Keratinocyte (primary cell): ENCODE results near the gene GABRA4. TPM values are rescaled to one million over a fixed set of nuclear protein-coding genes. Genes with fewer than 3 reads are reported as not detected.

Experiments
- DNase-seq: peaks from one replicate; pipeline ENCODE4 v3.0.0-alpha.2; 2011; ENCODE audit warnings: low read depth, missing footprints, low spot score
- FAIRE-seq: peaks from 2 replicates; lab custom pipeline; 2011; peaks lifted over from hg19 to GRCh38; lab: Jason Lieb, UNC
- H2AFZ ChIP-seq: 2 replicates; pipeline ENCODE4 v1.6.0; 2012; ENCODE audit warnings: low read length, control low read depth, inconsistent platforms; ENCODE audit not compliant: control insufficient read depth
- H3K27ac ChIP-seq: 2 replicates; pipeline ENCODE4 v1.5.1; 2011; ENCODE audit warnings: low read length; ENCODE audit not compliant: control insufficient read depth, insufficient read depth
- H3K27me3 ChIP-seq: 3 replicates; pipeline ENCODE4 v1.6.0; 2011; ENCODE audit warnings: low read length; ENCODE audit not compliant: control insufficient read depth, insufficient read depth; ENCODE audit errors: extremely low read depth
- H3K36me3 ChIP-seq, 2 experiments: 2 replicates in 1 of 2; 3 replicates in 1 of 2; pipeline ENCODE4 v1.5.1; 2011; ENCODE audit warnings: low read length in 2 of 2, mild to moderate bottlenecking in 1 of 2; ENCODE audit not compliant: control insufficient read depth in 2 of 2, insufficient read depth in 2 of 2; ENCODE audit errors: extremely low read depth in 1 of 2
- H3K4me1 ChIP-seq: 3 replicates; pipeline ENCODE4 v1.5.1; 2011; ENCODE audit warnings: low read length; ENCODE audit not compliant: control insufficient read depth, insufficient read depth; ENCODE audit errors: extremely low read depth
- H3K4me2 ChIP-seq: 3 replicates; pipeline ENCODE4 v1.6.0; 2011; ENCODE audit warnings: low read depth, low read length; ENCODE audit not compliant: control insufficient read depth, insufficient read depth; ENCODE audit errors: extremely low read depth
- H3K4me3 ChIP-seq, 3 experiments: fragments of 200-600 bp in 1 of 3; sonication (generic) in 1 of 3; 2 replicates in 2 of 3; 3 replicates in 1 of 3; pipeline ENCODE4 v1.5.1; 2011 to 2016; ENCODE audit warnings: low read length in 3 of 3, mild to moderate bottlenecking in 3 of 3, control low read depth in 2 of 3, inconsistent platforms in 1 of 3, low read depth in 1 of 3, mixed read lengths in 1 of 3, mixed run types in 1 of 3, moderate library complexity in 1 of 3; ENCODE audit not compliant: control insufficient read depth in 2 of 3, insufficient read depth in 2 of 3; ENCODE audit errors: extremely low read depth in 1 of 3
- H3K79me2 ChIP-seq: 2 replicates; pipeline ENCODE4 v1.6.0; 2012; ENCODE audit warnings: low read length; ENCODE audit not compliant: control insufficient read depth, insufficient read depth
- H3K9ac ChIP-seq: 3 replicates; pipeline ENCODE4 v1.6.0; 2011; ENCODE audit warnings: low read length; ENCODE audit not compliant: control insufficient read depth, insufficient read depth; ENCODE audit errors: extremely low read depth
- H3K9me1 ChIP-seq: 3 replicates; pipeline ENCODE4 v1.6.0; 2011; ENCODE audit warnings: low read length; ENCODE audit not compliant: control insufficient read depth, insufficient read depth; ENCODE audit errors: extremely low read depth
- H3K9me3 ChIP-seq: 2 replicates; pipeline ENCODE4 v1.5.1; 2012; ENCODE audit warnings: low read depth, low read length; ENCODE audit not compliant: control insufficient read depth
- H4K20me1 ChIP-seq: 3 replicates; pipeline ENCODE4 v1.6.0; 2011; ENCODE audit warnings: low read length; ENCODE audit not compliant: control insufficient read depth, insufficient read depth; ENCODE audit errors: extremely low read depth
- CTCF ChIP-seq, 3 experiments: IDR thresholded peaks in 1 of 3; conservative IDR thresholded peaks in 1 of 3; optimal IDR thresholded peaks in 1 of 3; 2 replicates in 2 of 3; 3 replicates in 1 of 3; pipeline versions ENCODE3 to v1.5.1; 2011; ENCODE audit warnings: low read length in 3 of 3, mild to moderate bottlenecking in 3 of 3, moderate library complexity in 2 of 3, control low read depth in 1 of 3, inconsistent platforms in 1 of 3; ENCODE audit not compliant: insufficient read depth in 2 of 3; ENCODE audit errors: extremely low read depth in 1 of 3
- EZH2 ChIP-seq: IDR thresholded peaks from one replicate; pipeline ENCODE4 v1.6.1; 2012; ENCODE audit warnings: inconsistent platforms, mild to moderate bottlenecking, low read length, moderate library complexity
- dilution Hi-C: fragments of 300-500 bp; cut with MboI; formaldehyde crosslinking; loops from one replicate; pipeline ENCODE4 v1.7.0; 2020; ENCODE audit warnings: low sequenced_read_pairs; ENCODE audit not compliant: extremely low pct_ligation_motif_present
- polyA plus RNA-seq, 5 experiments: library from polyadenylated mRNA; depleted of rRNA in 3 of 5; stranded (reverse) in 3 of 5; stranded (forward) in 1 of 5; unstranded in 1 of 5; fragments of >200 nt; gene quantifications; 1 replicate in 1 of 5; 2 replicates in 3 of 5; 3 replicates in 1 of 5; pipeline versions ENCODE4 v1.2.1 to v1.2.3, GENCODE V29; 2011 to 2012; ENCODE audit warnings: missing spikeins in 2 of 5, low read depth in 1 of 5, low replicate concordance in 1 of 5

GABRA4 gene
- polyA plus RNA-seq, 1 donor (not counting 4 experiments of a cell fraction or from before 2014, with no cell fraction given), result not detected

- Histone ChIP-seq H4K20me1 (no peaks in the 10 kb centered on the region), H3K27ac (no peak overlapping the region), H3K4me1 (no peaks in the 10 kb centered on the region), H3K36me3 (no peaks in the 10 kb centered on the region), H3K9me3 (no peaks in the 10 kb centered on the region), H2AFZ (no peak overlapping the region), H3K9me1 (no peaks in the 10 kb centered on the region), H3K4me2 (no peak overlapping the region), H3K27me3 (no peaks in the 10 kb centered on the region), H3K79me2 (no peaks in the 10 kb centered on the region), H3K9ac (no peak overlapping the region), H3K4me3 (no peak overlapping the region)
- dilution Hi-C loops, result no loop called here
- FAIRE-seq, result no peak
- TF ChIP-seq EZH2 (no peak), CTCF (optimal IDR thresholded peaks at IDR 0.05 in 1 of 3, IDR thresholded peaks at IDR 0.05 in 1 of 3, conservative IDR thresholded peaks at IDR 0.05 in 1 of 3; ENCODE audit: extremely low read depth in 1 of 3, insufficient read depth in 2 of 3, low read length in 3 of 3) (no peak)
- DNase-seq, result no peak
These were observed 98.6 kb downstream of the GABRA4 start for GRCh38 chr4:46894826-46895225.

GRCh38 chr4:46890056-46890455, 103.3 kb downstream of the GABRA4 start:
- Histone ChIP-seq H3K9me1 (no peaks in the 10 kb centered on the region), H4K20me1 (no peaks in the 10 kb centered on the region), H3K4me2 (no peak overlapping the region), H3K79me2 (no peaks in the 10 kb centered on the region), H3K4me3 (no peak overlapping the region), H3K36me3 (no peaks in the 10 kb centered on the region), H3K4me1 (no peaks in the 10 kb centered on the region), H3K9me3 (no peaks in the 10 kb centered on the region), H3K9ac (no peak overlapping the region), H3K27ac (no peak overlapping the region), H2AFZ (no peak overlapping the region), H3K27me3 (no peaks in the 10 kb centered on the region)
- DNase-seq (no peak), FAIRE-seq (no peak)
- dilution Hi-C loops, result no loop called here
- TF ChIP-seq CTCF (optimal IDR thresholded peaks at IDR 0.05 in 1 of 3, IDR thresholded peaks at IDR 0.05 in 1 of 3, conservative IDR thresholded peaks at IDR 0.05 in 1 of 3; ENCODE audit: extremely low read depth in 1 of 3, insufficient read depth in 2 of 3, low read length in 3 of 3), result no peak
- no peak for TF ChIP-seq EZH2
